NCI-H526 (cell line): Measurements from ENCODE around the gene MRPL50.

ENCODE experiments used
- DNase-seq, 2 experiments: peaks; one replicate each; lab custom pipeline; 2025; lab: John Stamatoyannopoulos, UW

Gene MRPL50

DNA sequence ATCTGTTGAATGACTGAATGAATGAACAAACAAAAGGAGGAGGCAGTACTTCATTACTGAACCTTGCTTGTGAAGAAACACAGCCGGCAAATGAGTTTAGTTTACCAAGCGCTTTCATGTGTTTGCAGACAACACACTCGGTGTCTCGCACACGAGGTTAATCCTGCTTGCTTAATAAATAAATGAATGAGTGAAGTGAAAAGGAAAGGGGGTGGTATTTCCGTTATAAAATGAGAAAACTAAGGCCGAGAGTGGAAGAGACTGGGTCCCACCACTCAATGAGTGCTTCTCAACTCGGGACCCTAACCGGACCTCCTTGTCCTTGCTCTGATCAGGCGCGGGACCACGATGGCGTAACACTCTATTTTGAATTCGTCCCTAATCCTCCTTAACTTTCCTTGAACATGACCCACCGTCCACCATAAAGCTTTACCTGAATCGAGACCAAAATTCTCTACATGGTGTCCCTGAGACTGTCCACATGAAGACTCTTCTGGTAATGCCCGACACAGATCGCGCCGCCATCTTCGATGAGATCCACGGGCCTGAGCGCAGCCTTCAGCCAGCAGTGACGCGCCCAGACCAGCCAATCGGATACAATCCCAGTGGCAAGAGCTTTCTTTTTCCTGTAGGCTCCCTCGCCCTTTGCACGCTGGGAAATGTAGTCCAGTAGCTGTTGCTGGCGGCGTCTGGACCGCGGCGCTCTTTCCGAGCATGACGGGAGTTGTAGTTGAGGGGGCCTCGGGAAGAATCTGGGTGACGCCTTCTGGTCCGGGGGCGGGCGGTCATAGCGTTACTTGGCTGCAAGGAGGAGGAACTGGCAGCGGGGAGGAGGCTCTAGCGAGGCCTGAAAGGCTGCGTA is at the start of gene MRPL50, which contains the start of gene ZNF189:
MRPL50 (minus strand) TSS at position 551 of the 862 bp plus-strand sequence; CDS start at position 525, 26 bp downstream.
ZNF189 (plus strand) TSS at position 784 of the 862 bp plus-strand sequence. CDS start 306 bp downstream, outside the sequence.
- DNase-seq = peak; percentile 94 to 96

DNA sequence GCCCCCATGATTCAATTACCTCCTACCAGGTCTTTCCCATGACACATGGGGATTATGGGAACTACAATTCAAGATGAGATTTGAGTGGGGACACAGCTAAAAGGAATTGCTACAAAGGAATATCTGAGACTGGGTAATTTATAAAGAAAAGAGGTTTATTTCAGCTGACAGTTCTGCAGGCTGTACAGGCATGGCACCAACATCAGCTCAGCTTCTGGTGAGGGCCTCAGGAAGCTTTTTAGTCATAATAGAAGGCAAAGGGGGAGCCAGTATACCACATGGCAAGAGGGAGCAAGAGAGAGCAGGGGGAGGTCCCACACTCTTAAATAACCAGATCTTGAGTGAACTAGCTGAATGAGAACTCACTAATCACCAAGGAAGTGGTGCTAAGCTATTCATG is 48.3 kb upstream of the MRPL50 start:
- DNase-seq = no peak

DNA sequence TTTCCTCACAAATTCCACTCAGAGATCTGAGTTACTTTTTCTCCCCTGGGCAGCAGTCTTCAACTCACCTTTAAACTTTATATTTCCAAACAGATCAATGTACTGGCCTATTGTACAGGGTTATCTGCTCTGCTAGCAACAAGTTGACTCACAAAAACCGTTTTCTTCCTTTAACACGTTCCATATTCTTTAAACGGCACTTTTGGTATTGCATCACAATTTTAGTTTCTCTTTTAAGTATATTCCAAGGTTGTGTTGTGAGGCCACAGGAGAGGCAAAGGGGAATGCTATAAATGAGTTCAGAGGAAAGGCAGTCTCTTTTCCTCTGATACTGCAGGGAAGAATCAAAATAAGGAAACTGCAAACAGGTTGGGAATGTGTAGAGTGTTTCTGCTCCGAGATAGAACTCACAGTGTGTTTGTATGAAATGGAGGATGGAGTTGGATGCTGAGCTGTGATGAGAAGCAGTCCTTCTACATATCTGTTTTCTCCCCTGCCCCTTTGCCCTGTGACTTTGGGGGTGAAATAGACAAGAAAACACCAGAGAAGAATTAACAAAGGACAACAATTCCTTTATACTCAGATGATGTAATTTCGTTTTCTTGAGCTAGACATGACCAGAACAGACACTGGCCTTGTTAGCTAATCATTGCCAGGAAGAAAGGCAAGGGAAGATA is 47.1 kb upstream of the MRPL50 start:
- DNase-seq = no peak

DNA sequence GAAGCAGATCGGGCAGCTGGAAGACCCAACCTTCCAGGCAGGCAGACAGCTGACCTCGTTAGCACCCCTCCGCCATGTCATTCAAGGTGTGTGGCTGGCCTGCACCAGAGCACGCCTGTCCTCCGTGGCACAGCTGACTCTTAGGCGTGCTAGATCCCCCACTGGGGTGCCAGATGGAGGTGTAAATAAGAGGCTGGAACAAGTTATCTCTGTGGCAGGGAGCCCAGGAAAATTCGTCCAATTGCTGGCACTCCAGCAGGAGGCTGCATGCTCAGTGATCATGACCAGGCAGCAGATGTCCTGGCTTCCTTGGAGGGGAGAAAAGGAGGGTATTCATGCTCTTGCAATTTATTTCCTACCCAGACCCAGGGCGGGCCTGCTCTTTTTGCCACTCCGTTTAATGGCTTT is 45.0 kb upstream of the MRPL50 start:
- DNase-seq = no peak

DNA sequence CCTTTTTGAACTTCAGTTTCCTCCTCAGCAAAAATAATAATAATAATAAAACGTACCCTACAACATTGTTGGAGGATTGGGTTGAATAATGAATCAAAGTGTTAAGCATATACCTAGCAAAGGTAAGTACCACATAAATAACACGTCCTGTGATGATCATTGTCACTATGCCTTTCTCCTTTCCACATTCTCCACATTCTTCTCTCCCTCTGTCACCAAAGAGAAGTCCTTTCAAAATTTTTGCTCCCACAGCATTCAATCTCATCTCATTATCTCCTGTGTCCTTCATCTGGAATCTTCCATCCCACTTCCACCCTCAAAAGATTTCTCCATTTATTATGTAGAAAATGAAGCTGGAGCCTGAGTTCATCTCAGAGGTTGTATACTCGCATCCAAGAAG is 44.3 kb upstream of the MRPL50 start:
- no peak for DNase-seq

DNA sequence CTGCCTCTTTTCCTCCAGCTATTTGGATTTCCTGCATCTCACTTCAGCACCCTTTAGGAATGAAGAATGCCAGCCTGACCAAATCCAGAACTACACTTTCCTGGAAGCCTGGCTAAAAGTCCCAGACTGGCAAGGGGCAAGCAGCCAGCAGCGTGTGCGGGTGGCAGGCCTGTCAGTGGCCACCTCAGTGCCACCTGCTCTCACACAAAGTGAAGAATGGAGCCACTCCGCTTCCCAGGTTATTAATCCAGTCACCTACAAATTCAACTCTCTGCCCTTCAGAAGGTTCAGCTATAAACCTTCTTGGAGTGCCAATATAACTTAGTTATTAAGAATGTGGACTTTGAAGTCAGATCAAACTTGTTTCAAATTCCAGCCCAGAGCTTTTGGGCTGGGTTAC is 43.9 kb upstream of the MRPL50 start:
- DNase-seq = no peak

DNA sequence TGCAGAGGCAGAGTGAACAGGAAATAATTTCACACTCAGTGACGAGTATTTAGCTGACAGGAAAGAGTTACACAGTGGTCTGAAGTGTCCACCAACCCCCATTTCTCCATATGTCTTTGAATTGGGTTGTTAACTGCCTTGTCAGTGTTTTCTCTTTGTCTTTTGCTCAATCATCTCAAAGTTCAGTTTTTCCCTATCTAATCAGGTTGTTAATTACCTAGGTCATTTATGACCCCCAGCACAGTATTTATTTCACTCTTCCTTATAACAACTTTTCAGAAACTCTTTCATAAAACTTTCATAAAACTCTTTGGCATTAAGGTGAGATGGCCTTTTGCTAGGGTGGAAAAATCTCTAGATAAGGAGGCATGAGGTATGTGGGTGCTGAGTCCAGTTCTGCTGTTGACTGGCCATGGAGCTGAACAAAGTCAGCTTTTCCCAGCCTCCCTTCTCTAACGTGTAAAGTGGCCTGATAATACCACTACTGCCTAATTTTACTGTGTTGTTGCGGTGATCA is 42.4 kb upstream of the MRPL50 start:
- no peak for DNase-seq

DNA sequence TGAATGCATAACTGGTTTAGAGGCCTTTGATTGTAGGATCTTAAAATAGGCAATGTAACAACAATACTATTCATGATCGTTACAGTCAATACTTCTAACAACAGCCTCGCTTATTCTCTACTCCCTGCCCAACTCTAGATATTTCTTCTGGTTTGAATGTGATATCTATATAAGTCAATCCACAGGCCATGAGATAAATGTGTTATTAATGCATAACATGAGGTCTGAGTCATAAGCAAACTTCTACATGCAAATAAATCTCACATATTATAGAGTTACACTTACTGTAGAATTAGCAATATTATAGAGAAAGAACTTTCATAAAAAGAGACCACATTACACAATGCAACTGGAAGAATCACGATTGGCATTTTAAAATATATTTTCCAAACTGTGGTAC is 40.1 kb upstream of the MRPL50 start:
- no peak for DNase-seq

DNA sequence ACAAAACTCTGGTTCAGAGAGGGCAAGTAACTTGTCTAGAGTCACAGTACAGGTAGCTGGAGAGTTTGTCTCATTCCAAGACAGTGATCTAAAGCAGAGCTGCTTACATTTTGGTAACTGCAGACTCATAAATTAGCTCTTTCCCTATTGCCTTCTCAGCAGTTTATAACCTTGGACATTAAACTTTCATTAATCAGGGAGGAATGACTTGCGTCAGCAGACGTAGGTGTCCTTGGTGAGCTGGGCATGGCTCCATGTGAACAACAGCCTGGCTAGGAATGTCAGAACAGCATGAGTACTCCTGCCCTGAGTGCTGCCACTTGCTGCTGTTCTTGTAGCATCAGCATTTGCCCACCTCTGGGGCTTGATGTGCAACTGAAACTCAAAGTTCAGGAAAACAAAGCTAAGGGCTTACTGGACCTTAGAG is 39.4 kb upstream of the MRPL50 start:
- no peak for DNase-seq

DNA sequence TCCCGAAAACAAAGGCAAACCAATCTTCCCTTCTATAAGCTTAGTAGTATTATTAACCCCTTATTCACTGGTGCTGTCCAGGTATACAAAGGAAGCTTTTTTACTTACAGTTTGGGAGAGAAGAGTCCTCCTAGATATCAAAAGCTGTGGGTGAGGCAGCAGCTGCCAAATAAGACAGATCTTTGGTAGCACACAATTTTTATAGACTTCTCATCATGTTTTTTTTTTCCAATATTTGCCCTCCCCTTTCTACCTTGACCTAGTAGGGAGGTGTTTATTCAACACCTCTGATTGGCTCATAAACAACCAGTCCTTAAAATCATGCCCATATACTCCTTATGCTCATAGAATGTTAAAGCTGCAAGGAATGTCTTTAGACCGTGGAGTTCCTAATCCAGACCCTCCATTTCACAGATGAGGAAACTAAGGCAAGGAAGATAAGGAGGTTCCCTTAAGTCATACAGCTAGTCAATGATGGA is 37.2 kb upstream of the MRPL50 start, which contains the start of gene ALDOB:
ALDOB (minus strand) TSS at position 174 of the 479 bp plus-strand sequence. CDS start 4,887 bp downstream, outside the sequence.
- no peak for DNase-seq

DNA sequence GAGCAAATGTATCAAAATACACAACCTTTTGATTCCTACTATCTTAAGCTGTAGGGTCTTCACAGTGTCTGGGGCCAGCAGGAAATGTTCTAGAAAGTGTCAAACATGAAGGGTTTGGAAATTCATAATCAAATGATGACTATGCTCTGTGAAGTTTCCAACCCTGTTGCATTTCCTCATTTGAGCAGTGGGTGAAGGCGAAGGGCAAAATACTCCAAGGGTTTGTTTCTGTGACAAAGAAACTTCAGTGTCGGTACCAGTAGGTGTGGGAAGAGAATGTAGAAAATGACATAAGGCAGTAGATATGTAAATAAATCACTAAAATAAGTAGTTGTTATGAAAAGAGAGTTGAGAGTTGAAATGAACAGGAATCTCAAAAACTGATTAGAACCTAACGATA is 36.6 kb upstream of the MRPL50 start:
- DNase-seq = no peak

DNA sequence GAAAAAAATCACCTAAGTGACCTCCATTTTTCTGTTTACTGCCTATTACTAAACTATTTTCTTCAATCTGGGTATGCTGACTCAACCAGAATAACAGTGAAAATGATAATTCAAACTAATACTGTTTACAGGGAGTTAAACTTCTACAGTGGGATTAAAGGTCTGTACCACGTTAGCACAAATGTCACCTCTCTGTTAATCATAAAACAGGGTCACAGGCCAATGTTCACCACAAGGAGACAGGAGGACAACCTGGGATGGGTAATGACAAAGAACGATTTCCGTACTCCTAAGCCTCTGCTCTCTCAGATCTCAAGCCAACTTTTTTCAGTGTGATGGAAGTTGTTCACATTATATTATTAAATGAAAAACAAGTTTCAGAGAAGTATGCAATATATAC is 34.8 kb upstream of the MRPL50 start:
- no peak for DNase-seq

DNA sequence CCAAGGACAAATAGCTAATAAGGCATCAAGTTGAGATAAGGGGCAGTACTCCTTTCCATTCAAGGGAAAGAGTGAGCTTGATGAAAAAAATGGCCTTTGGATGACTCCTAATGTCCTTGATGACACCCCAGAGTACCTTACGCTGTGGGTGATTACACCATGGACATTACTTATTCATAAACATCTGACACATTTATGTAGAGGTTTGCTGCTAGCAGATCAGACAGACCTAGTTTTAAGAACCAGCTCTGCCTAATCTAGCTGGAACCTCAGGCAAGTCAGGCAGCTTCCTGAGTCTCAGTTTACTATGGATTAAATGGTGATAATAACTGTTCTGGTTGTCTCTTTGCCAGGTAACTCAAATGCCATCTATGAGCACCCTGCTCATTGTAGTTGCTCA is 34.3 kb upstream of the MRPL50 start:
- DNase-seq = no peak

DNA sequence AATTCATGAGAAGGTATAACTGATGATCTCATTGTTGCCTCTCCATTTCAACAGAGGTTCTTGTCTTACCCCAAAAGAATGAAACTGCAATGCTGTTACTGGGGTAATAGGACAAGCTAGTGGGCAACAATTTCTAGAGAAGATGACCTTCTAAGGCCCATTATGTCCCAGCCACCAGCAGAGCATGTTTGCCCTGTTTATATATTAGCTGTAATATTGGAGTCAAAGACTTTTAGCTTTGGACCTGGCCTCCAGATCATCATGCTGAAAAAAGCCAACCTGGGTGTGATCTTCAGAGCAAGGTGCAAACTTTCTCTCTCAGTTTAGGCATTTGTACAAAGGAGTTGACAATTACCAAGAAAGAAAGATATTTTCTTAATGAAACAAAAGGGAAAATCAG is 33.8 kb upstream of the MRPL50 start:
- DNase-seq = no peak

DNA sequence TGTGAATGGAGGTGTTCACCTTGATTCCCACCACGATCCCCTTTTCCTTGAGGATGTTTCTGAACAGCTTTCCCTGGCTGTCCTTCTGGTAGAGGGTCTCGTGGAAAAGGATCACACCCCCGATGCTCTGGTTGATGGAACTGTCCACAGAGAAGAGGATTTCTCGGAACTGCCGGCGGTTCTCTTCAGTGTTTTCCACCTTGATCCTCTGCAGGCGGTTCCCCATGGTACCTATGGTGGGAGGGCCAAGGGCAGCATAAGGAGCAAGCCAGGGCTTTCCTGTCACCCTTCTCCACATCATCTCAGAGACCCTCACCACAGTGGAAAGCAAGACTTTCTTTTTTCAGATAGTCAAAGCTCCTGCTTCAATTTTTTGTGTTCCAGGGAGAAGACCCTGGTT is 31.3 kb upstream of the MRPL50 start:
- DNase-seq = no peak

DNA sequence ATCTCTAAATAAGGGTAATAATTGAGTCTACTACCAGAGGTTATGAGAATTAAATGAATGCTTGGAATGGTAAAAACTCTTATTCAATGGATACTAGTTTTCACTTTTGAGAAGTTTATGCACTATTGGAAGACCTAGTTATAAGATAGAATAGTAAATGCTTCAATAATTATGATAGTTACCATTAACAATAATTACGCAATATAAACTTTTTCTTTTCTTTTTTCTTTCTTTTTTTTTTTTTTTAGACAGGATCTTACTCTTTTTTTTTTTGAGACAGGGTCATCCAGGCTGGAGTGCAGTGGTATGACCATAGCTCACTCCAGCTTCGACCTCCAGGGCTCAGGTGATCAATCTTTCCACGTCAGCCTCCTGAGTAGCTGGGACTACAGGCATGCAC is 30.5 kb upstream of the MRPL50 start:
- DNase-seq = no peak

DNA sequence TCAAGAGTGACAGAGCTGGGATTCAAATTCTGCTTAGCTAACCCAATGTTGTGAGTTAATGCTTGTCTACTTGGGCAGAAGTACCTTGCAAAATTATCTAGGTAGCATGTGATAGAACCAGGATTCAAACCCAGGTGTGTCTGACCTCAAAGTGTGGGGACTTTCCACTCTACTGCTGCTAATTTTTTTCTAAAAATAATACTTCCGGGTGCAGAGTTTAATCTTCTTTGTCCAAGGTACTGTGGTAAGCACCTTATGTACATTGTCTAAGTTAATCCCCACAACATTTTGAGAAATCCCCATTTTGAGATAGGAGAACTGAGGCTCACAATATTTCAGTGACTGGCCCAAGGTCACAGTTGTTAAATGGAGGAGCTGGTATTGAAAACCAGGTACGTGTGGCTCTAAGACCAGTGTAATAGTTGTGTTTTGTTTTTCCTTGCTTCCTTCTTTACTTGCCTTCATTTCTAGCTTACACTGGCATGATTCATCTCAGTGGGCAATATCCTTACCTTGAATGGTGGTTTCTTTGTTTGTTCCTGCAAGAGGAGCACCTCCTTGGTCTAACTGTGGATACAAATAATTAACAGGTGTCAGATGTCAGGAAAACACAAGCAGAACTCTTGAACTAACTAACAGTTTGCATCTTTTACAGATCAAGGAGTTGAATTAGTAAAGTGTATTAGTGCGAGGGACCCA is 29.7 kb upstream of the MRPL50 start:
- no peak for DNase-seq

DNA sequence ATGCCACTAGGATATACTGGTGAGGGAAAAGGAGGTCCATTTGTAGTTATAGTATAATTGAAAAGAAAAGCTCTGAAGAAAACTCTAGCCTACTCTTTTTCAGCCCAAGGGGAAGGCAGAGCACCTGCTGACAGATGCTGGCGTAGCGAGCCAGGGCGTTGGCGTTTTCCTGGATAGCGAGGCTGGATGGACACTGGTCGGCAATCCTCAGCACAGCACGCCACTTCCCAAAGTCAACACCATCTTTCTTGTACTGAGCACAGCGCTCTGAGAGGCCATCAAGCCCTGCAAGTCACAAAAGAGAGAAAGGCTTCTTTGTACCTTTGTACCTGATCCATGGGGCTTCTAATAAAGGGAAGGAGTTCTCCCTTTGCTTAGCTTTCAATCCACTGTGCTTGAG is 28.9 kb upstream of the MRPL50 start:
- no peak for DNase-seq

DNA sequence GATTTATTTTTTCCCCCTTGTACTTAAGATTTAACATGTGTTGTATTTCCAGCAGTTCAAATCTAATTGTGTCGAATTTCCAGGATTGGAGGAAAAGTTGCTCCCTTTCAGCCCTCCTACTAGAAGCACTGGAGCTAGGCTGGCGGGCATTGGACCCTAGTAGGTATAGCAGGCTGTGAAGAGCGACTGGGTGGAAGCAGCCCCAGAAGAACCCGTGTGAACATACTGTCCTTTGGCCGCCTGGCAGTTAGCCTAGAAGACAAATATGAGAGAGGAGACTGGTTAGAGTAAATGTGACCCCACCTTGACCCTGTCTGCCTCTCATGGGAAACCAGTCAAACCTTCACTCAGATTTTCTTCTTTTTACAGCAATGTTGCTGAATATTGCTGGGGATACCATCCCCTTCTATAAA is 23.2 kb upstream of the MRPL50 start:
- no peak for DNase-seq

DNA sequence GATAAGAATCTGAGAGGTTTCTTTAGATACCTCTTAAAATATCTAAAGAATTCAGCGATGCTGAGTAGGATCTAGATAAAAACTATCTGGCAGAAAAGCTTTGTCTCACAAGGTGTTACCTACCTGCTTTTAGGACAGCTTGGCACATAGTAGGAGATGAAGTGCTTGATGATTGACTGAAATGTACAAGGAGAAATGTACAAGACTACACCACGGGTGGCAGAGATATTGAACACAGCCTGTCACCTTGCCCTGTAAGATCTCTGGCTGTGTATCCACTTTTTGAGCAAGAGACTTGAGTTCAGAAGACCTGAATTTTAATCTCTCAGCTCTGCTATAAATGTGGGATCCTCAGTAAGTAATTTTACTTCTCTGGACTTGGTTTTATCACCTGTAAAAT is 21.4 kb upstream of the MRPL50 start:
- no peak for DNase-seq

DNA sequence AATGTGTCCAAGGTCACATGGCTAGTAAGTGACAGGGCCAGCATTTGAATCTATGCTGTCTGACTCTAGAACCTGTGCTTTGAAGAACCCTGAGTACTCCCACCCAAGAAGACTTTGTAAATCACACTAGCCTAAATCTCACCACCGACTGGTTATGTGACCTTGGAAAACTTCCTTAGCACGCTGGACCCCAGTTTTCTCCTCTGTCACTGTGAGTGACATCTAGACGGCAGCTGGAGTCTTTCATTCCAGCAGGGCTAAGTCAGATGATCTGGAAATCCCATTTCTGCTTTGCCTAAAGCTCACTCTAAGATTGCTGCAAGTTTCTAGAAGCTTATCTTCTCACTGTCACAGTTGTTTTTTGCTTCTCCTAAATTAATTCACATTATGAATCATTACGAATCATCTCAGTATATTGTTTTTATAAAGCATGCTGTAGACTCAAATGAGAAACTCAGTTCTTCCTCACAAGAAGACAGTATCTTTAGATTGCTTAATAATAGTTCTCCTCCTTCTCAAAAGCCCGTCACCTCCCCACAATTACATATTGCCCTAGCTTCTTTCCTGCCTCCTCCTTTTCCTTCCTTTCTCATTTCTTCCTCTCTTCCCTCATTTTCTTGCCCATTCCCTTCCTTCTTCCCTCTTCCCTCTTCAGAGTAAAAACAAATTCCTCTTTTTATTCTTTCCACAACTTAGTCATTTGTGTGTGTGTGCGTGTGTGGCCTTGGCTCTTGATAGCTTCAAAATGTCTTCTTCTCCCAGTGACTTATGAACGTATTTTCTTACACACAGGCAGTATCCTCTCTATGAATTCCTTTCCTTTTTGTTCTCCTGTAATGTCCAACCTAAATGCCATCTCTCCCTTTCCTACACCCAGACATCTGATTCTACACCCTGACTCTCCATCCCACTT is 20.4 kb upstream of the MRPL50 start:
- DNase-seq = no peak
